GM18526 (cell line): ENCODE measurements around the gene SMAD6.

Experiments used
- POLR2A ChIP-seq: IDR thresholded peaks from 3 replicates; pipeline ENCODE4 v1.6.1; 2011; ENCODE audit not compliant: insufficient read length; ENCODE audit errors: extremely low read depth

Gene SMAD6

DNA sequence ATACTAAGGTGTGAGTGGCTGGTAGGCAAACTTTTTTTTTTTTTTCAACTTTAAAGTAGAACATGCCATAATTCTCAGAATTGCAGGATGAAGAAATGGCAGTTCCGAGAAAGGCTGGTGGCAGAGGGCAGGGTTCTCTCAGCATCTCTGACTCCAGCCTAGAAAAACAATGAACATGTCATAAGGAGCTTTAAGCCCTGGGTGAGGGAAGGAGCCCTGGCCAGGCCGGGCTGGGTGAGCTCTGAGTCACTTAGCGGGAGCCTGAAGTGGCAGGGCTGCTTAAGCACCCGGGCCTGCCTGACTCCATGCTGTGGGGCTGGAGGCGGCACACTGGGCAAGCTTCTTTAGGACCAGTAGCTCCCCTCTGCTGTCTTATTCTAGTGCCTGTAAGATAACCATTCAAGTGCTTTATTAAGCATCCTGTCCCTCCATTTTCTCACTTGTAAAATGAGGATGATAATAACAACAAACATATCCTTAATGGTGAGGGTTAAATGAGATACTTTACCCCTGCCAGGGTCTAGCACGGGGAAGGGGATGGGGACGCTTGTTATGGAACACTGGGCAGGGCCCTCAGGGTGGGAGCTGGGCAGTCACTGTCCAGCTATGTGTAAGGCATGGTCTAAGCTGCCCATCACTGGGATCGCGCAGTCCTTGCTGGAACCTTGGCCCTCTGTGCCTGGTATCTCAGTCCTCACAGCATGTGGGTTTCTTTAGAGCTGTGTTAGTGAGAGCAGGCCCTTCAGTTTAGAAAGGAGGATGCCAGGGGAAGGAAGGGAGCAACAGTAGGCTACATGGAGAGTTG is 18.4 kb downstream of the SMAD6 start:
- TF ChIP-seq POLR2A, result no peak

DNA sequence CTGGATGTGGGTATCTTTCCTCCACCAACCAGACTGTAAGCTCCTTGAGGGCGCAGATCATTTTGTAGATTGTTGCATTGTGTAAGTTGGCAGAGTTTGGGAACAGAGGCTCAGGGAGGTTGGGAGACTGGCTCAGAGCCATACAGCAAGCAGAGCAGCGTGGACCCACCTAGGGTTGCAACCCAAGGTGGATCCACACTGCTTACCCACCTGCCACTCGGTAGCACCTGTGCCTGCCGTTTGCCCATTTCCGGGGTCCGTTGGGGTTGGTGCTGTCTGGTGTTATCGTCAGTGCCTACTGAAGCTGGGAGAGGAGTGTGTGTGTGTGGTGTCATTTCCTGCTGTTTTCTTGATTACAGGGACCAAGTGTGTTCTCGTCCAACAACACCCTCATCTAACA is 19.0 kb downstream of the SMAD6 start:
- no peak for TF ChIP-seq POLR2A

DNA sequence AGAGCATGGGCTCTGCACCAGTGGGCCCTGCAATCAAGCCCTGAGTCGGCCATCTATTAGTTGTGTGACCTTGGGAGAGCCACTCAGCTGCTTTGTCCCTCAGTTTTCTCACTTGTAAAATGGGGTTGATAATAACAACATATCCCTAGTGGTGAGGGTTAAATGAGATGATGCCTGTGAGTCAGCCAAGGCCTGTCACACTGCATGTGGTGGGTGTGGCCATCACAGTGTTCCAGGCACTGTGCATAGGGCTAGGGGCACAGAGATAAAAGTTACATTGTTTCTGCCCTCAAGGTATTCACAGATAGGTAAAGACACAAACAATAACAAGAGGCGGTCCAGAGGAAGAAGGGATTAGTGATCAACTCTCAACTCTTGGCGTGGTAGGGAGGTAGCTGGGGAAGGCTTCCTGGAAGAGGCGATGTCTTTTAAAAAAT is 19.5 kb downstream of the SMAD6 start:
- TF ChIP-seq POLR2A, result no peak

DNA sequence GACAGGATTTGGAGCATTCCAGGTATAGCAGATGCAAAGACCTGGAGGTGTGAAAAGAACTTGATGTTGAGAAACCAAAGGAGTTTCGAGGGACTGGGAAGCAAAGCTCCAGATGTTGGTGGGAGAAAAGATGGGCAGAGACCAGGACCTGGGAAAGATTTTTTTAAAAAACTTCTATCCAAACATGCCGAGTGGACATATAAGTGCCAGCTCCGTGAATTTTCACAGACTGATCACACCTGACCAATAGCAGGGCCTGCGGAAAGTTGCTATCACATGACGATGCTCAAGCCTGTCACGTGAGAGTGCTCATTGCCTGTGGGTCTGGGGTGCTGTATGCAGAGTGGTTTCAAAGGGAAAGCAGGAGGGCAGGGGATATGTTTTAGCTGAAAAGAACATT is 19.9 kb downstream of the SMAD6 start:
- no peak for TF ChIP-seq POLR2A

DNA sequence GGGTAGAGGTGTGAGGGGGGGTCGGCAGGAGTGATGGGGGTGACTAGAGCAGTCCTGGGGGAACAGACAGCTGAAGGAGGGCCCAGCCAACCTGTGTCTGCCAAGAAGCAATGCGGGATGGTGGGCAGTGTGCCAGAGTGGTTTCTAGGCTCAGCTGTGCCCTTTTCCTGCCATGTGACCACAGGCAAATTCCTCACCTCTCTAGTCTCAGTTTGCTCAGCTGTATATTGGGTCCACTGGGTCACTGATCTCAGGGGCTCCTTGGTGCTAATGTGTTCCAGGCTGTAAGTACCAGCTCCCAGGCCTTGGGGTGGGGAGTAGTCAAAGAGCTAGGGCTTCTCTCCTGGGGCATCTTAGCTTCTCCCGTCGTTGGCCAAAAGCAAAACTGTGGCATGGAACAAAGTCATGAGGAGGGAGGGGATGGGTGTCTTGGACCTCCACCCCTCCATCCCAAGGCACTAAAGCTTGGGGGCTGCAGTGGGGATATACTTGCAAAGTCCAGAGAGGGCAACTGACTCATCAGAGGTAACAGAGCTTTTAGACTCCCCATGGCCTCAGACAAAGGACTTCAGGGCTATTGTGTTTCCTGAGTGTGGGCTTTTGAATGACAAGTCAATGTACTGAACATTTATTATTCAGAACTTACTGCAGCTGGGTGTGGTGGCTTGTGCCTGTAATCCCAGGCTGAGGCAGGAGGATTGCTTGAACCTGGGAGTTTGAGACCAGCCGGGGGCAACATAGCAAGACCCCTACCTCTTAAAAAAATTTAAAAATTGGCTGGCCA is 20.9 kb downstream of the SMAD6 start:
- TF ChIP-seq POLR2A, result no peak

DNA sequence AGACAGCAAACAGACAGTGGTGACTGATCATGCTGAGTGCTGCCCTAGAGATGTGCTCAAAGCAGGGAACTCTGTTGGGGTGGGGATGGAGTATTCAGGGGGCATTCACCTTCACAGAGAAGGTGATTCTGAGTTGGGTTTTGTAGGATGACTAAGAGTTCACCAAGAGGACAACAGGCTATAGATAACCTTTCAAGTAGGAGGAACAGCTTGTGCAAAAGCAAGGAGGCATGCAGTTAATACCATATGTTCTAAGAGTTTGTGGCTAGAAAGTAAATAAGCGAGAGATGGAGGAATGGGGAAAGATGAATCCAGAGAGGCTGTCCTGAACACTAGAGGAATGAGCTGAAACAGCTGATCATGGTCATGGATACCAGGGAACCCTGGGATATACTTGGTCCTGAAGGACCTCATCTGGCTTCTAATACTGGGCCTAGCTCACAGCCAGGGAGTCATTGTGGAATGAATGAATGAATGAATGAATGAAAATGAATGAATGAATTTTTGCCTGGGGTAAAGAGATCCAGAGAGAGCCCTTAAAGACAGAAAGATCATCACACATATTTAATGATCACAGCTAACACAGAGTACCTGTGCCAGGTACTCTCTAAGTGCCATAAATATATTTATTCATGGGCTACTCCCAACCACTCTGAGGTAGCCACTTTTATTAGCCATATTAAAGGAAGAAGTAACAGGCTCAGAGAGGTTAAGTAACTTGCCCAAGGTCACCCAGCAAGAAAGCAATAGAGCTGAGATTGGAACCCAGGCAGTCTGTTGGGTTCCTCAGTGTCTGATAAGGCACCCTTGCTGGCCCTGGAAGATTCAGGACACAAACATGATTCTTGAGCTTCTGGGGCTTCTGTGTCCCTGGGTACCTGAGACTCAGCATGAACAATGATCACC is 22.0 kb downstream of the SMAD6 start:
- no peak for TF ChIP-seq POLR2A

DNA sequence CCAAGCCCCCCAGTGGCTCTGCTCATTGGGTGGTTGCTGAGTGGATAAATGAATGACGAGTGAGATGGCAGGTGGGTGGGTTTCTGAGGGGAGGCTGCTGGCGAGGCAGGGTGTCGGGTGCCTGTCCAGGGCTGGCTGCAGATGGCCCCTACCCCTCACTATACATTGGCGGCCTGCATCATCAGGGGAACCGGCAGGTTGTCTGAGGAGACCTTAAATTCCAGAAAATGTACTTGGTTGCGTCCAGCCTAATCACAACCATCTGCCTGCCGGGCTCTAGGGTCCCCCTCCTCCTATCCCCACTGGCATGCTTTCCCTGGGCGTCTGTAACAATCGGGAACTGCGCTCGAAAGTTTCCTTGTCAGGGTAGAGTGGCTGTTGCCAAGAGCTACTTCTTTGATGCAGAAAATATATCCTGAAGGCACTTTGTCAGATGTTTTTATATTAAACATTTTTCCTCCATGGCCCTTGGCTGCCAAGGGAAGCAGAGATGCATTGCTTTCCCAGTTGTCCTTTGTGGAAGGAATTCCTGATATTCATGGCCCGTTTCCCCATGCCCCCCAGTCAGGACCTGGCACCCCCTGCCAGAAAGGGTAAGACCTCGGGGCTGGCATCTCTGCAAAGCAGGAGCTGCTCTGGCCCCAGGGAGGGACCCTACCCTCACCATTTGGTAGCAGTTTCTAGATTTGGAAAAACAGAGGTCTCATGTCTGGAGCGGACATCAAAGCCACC is 22.9 kb downstream of the SMAD6 start:
- no peak for TF ChIP-seq POLR2A

DNA sequence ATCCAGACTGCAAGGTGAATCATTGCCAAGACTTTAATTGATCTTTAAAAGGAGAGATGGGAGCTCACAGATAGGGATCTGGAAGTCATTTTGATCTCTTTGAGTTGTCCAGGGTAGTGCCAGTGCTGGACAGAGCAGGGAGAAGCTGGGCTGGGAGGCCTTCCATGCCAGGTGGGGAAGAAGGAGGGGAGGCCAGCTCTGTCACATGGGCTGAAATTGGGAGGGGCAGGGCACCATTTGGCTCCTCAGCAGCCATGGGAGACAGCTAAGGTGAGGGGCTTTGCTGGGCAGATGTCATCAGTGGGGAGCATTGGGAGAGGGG is 23.4 kb downstream of the SMAD6 start:
- no peak for TF ChIP-seq POLR2A

DNA sequence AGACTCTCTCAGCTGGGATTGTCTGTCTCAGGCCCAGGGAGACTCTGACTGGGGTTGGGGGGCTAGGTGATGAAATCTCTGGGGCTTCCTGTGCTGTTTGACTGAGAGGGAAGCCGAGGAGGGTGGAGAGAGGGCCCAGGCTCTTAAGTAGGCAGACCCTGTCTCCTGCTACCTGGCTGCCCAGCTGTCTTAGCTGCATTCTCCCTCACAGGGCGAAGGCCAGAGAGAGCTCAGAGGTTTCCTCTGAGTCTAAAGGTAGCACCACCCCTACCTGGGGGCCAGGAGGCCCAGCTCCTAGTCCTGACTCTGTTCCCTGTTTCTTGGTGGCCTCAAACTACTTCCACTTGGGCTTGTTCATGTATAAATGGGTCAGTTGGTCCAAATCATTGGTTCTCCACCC is 24.4 kb downstream of the SMAD6 start:
- no peak for TF ChIP-seq POLR2A

DNA sequence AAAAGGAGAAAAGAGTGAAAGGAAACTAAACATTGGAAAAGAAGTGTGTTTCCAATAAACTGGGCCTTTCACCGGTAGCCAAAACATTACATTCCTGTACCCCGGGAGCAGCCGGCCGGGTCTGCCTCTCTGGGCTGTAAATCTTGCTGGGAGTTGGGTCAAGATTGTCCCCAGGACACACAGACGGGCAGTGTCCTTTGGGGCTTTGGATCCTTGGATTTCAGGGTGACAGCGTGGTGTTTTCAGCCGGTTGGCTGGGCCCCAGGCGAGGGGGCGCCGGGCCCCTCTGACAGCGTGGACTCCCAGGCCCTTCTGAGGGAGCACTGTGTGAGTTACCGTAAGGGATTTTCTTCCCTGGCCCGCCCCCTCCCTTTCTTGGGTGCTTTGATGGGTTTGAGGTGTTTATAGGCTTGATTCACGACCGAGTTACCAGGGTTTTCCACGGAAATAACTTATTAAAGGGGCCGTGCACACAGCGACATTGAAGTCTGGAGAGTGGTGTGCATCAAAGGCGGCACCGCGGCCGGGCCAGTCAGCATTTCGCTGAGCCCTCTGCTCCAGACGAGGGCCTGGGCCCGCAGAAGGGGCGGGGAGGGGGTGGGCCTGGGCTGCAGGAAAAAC is 27.4 kb downstream of the SMAD6 start:
- no peak for TF ChIP-seq POLR2A

DNA sequence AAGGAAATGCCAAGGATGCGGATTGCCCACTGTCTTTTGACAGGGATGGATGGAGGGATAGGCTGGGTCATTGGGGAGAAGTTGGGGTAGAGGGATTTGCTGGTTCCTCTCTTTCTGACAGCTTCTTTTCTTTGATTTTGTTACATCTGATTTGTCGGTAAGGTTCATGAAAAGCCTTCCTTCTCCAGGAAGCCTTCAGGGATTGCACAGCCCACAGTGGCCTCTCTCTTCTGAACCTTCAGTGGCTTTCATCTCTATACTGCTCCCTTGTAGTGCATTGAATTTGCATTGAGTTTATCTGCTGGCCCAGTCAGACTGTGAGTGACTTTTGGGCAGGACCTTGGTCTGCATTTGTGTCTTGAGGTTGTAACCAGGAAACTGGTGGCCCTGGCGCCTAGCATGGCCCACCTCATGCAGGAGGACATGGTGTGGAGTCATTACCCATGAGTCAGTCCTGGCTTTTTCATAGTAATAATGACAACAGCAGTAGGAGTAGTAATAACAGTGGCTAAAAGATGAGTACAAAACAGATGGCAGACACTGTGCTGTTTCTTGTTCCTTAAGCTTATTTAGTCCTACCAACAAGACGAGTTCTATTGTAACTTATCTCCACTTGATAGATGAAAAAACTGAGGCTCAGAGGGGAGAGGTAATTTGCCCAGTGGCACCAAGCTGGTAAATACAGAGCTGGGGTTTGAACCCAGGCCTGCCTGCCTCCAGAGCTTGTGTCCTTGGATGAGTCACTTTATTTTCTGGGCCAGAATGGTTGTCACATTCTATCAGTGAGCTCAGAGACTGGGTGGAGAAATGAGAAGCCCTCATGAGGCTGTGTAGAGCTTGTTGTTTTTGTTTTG is 28.4 kb downstream of the SMAD6 start:
- TF ChIP-seq POLR2A, result no peak

DNA sequence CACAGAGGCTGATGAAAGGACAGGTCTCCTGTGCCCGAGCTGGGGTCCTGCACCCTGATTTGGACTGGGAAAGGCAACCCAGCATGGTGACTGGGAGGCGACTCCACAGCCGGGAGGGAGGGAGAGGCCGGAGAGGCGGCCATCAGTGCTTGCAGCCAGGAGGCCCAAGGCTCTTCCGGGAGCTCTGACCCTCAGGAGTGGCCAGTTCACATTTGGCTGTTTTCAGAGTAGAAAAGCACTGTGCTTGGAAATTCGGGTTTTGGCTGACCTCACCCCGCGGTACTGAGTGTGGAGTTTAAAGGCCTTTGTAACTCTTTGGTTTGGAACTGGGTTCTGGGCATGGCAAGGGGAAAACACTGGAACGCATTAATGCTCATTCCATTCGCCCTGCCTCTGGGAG is 31.9 kb downstream of the SMAD6 start:
- no peak for TF ChIP-seq POLR2A

DNA sequence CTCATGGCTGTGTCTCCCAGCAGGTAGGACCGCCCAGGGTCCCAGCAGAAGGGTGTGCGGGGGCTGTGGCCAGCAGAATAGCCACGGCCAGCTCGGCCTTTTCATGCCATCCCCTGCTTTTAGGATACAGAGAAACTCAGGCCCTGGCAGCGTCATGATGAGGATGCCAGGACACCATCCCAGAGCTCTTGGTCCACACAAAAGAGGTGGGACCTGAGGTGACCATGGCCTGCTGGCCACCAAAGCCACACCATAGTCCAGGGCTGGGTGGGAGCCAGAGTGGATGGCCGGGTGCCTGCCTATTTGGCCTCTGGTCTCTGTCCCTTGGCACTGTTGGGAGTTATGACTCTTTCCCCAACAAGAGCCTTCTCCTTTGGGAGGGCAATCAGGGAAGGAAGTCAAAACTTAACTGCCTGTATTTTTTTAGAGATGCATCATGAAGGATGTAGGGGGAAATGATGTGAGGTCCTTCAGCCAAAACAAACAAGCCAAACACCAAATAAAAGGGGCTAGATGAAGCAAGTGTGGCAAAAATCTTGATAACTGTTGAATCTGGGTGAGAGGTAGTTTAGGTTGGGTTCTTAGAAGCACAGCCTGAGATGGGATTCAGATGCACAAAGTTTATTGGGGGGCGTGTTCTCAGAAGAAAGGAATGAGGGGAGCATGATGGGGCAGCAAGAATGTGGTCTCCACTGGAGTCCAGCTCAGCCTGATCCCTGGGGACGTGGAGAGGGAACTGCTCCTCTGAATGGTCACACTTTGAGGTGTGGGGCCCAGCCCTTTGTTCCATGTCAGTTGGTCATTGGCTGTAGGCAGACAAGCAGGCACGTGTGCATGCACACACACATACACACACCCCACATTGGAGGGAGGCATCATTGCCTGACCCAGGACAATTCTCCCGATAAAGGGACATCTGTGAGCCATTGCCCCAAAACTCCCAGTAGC is 33.2 kb downstream of the SMAD6 start:
- no peak for TF ChIP-seq POLR2A

DNA sequence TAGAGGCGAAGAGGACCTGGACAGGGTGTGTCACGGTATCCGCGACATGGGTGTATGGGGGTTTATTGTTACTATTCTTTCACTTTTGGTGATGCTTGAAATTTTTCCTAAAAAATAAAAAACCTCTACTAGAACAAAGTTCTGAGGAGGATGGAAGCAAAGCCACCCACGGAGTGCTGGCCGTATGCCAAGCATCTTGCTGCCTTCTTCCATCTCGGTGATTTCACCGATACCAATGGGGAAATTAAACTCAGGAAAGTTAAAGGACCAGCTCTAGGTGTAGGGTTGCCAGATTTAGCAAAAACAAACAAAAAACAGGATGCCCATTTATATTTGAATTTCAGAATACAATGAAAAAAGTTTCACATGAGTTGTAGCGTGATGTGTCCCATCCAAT is 33.9 kb downstream of the SMAD6 start:
- TF ChIP-seq POLR2A, result no peak
